Measurements from ENCODE around the gene ATG3.
A peak's percentile ranks its signal among the peaks of the same experiment; 100 is the strongest.
"Not testable (repeated sequence)": the region's sequence is repeated elsewhere in the genome, so short reads cannot be mapped to it uniquely, and the experiment has no call there.

The ATG3 gene

DNA sequence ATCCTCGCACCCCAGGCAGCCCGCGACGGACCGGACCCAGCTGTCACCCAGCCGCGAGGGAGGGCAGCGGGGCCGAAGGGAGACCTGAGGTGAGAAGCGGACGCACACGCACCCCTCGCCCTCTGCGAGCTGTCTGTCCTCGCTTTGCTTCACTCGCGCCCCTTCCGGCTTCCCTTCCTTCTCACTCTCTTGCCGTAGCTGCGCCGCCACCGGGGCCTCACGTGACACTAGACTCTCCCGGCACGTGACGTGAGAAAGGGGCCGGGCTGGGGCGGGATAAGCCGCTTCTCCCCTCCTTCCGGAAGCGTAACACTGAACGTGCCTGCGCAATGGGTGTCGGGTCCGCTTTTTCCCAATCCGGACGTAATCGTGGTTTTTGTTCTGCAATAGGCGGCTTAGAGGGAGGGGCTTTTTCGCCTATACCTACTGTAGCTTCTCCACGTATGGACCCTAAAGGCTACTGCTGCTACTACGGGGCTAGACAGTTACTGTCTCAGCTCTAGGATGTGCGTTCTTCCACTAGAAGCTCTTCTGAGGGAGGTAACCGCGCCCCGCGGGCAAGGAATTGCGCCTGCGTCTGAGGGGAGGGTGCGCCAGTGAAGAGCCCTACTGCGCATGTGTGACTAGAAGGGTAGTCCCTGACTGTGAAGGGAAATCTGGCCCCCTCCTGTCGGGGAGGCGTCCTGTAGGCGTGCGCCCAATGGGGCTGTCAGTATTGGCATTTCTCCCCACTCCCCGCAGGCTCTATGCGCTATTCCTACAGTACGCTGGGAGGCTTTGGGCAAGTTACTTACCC, at the start of gene ATG3, which contains the start of gene SLC35A5:
Gene ATG3 (minus strand): TSS at position 229 of the 796 bp plus-strand sequence. CDS start 434 bp downstream, outside the sequence.
Gene SLC35A5 (plus strand): TSS at position 312 of the 796 bp plus-strand sequence. CDS start 1,359 bp downstream, outside the sequence.
- DNase-seq (ENCODE audit: low read depth in 2 of 2), result peak; percentile 97 to 98

- DNase-seq (ENCODE audit: low read depth in 2 of 2), result no peak
Observed at GRCh38 chr3:112610121-112610520, 48.4 kb upstream of the ATG3 start.

GRCh38 chr3:112607863-112608262, 46.1 kb upstream of the ATG3 start:
- no peak for DNase-seq (ENCODE audit: low read depth in 2 of 2)

- no peak for DNase-seq (ENCODE audit: low read depth in 2 of 2)
Observed at GRCh38 chr3:112606098-112606497, 44.3 kb upstream of the ATG3 start.

- peak; percentile 79 to 85 for DNase-seq (ENCODE audit: low read depth in 2 of 2)
Observed at GRCh38 chr3:112605285-112605684, 43.5 kb upstream of the ATG3 start.

DNA sequence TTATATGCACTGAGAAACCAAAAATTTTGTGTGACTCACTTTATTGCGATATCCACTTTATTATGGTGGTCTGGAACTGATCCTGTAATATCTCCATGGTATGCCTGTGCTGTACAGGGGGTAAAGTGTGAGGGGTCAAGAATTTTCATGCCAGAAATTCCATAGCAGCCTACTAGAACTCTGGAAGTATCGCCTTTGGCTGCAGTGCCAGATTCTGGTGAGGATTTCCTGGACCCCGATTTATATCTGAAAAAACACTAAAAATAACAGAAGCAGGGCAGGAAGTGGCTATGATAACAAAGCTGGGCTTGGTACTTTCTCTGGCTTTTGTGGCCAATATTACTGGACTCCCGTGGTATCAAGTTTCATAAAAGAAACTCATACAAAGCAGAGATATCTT, 42.8 kb upstream of the ATG3 start:
- DNase-seq (ENCODE audit: low read depth in 2 of 2), result peak; percentile 87 to 89

GRCh38 chr3:112602217-112602838, 40.6 kb upstream of the ATG3 start:
- DNase-seq (ENCODE audit: low read depth in 2 of 2), result no peak

DNA sequence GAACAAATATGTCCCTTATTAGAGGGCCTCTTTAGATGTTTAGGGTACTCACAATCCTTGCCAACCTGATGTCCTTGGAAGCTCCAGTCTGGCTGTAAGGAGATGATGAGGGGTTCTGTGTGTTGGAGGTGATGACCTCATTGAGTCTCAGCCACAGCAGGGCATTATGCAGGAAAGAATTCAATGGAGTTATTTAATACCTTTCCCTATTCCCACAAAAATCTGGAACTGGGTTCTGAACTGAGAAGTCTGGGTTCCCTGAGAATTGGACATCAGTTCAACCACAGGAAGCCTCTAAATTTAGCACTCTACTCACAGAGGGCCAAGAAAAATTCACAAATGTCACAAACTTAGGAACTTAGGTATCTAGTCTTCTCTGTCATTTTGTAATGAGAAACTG, 37.0 kb upstream of the ATG3 start:
- DNase-seq (ENCODE audit: low read depth in 2 of 2), result no peak

DNA sequence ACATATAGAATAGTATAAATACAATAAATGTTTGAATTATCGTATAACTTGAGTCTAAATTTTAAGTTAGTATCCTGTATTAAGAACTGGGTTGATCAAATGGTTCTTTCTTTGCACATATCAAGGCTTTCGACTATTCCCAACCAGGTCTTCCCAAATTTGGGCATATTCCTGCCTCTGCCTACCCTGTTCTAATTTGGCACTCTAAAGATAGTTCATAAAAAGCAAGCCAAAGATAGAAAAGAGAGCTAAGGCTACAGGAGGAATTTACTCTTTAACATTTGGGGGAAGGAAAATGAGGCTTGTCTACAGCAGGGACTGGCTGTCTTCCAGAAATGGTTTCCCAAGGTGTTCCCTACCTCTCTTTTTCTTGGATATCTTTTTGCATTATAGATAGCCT, 36.2 kb upstream of the ATG3 start:
- DNase-seq (ENCODE audit: low read depth in 2 of 2), result no peak

DNA sequence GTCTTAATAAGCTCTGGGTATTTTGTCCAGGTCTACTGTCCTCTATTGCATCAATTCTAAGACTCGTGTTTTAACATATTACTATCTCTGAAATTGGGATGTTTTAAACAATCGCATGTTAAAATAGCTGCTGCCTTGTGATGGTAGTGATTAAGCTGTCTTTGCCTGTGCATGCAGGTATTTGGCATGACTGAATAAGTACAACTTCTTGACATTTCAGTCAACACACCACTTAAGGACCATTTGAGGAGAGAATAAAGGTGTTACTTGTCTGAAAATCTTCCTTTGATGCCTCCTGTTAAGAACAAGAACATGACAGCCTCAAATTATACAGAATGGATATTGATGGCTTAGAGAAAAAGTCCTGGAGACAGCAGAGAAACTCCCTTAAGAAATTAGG, 33.1 kb upstream of the ATG3 start:
- no peak for DNase-seq (ENCODE audit: low read depth in 2 of 2)

- DNase-seq (ENCODE audit: low read depth in 2 of 2), result no peak
Observed at GRCh38 chr3:112593258-112593657, 31.5 kb upstream of the ATG3 start.

- no peak for DNase-seq (ENCODE audit: low read depth in 2 of 2)
Observed at GRCh38 chr3:112587336-112587735, 25.6 kb upstream of the ATG3 start.

DNA sequence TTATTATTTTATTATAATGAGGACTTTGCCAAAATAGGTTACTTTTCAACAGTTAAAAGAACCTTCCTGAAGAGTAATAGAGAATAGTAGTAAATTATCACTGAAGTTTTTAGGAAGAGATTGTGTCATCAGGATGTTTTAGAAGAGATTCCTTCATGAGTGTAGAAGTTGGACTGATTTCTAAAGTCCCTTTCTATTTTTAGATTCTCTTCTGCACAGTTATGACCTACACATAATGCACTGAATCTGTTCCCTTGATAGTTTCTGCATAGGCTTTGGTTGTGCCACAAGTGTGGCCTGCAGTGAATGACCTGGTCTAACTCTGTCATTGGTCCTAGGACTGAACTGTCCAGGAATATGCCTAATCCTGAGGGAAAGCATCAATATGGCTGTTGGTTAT, 24.0 kb upstream of the ATG3 start:
- no peak for DNase-seq (ENCODE audit: low read depth in 2 of 2)

DNA sequence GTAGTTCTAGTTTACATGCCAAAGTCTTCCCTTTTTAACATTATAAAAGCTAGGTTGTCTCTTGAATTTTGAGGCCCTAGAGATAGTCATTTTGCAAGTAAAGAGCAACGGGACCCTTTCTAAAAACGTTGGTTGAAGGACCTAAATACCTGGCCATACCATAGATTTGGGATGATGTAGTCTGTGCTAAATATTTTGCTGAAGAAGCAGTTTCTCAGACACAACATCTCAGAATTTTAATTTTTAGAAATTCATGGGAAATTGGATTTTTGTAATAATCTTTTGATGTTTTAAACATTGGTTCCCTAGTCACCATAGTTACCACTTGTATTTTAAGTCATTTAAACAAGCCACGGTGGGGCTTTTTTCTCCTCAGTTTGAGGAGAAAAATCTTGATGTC, 21.3 kb upstream of the ATG3 start:
- no peak for DNase-seq (ENCODE audit: low read depth in 2 of 2)

- DNase-seq (ENCODE audit: low read depth in 2 of 2), result peak; percentile 24 to 32
Observed at GRCh38 chr3:112582244-112582874, 20.6 kb upstream of the ATG3 start.

GRCh38 chr3:112579697-112580096, 17.9 kb upstream of the ATG3 start:
- DNase-seq (ENCODE audit: low read depth in 2 of 2), result no peak

GRCh38 chr3:112579232-112579631, 17.5 kb upstream of the ATG3 start:
- DNase-seq (ENCODE audit: low read depth in 2 of 2), result no peak

GRCh38 chr3:112572701-112573100, 10.9 kb upstream of the ATG3 start:
- DNase-seq (ENCODE audit: low read depth in 2 of 2), result no peak

- no peak for DNase-seq (ENCODE audit: low read depth in 2 of 2)
Observed at GRCh38 chr3:112569265-112569664, 7.5 kb upstream of the ATG3 start.

- DNase-seq (ENCODE audit: low read depth in 2 of 2), result no peak
Observed at GRCh38 chr3:112568642-112569041, 6.9 kb upstream of the ATG3 start.

DNA sequence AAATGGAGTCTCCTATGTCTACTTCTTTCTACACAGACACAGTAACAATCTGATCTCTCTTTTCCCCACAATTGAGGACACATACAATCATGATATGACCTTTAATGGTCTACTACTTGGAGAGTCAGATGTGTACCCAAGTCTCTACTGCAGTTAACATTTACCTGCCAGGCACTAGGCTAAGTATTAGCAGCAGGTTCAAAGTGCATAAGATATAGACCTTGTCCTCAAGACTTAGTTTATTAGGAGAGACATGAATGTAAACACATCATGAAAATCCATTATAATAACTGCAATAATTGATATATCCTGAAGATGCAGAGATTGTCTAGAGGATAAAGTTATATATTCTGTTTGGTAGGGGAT, 3.2 kb upstream of the ATG3 start:
- DNase-seq (ENCODE audit: low read depth in 2 of 2), result no peak

DNA sequence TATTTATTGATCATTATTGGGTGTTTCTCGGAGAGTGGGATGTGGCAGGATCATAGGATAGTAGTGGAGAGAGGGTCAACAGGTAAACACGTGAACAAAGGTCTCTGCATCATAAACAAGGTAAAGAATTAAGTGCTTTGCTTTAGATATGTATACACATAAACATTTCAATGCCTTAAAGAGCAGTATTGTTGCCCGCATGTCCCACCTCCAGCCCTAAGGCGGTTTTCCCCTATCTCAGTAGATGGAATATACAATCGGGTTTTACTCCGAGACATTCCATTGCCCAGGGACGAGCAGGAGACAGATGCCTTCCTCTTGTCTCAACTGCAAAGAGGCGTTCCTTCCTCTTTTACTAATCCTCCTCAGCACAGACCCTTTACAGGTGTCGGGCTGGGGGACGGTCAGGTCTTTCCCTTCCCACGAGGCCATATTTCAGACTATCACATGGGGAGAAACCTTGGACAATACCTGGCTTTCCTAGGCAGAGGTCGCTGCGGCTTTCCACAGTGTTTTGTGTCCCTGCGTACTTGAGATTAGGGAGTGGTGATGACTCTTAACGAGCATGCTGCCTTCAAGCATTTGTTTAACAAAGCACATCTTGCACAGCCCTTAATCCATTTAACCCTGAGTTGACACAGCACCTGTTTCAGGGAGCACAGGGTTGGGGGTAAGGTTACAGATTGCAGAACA, 2.6 kb upstream of the ATG3 start:
- not testable (repeated sequence) for DNase-seq (ENCODE audit: low read depth in 2 of 2)

- no peak for DNase-seq (ENCODE audit: low read depth in 2 of 2)
Observed at GRCh38 chr3:112561484-112561733, 353 bp downstream of the ATG3 start.
